Right renal cortex interstitium (tissue), 3 donors: ENCODE results near the gene ZNF655. TPM values are rescaled to one million over a fixed set of nuclear protein-coding genes. Genes with fewer than 3 reads are reported as not detected.
"Not testable (repeated sequence)": the region's sequence is repeated elsewhere in the genome, so short reads cannot be mapped to it uniquely, and the experiment has no call there.

Experiments
- DNase-seq, 3 donors: peaks; one replicate each; pipeline ENCODE4 v3.0.0-alpha.2; 2013; ENCODE audit warnings: low read depth in 3 of 3, low spot score in 2 of 3
- polyA plus RNA-seq, 3 donors: library from polyadenylated mRNA; unstranded; fragments of 120-200 nt; gene quantifications; one replicate each; pipeline ENCODE4 v1.2.1, GENCODE V29; 2013; ENCODE audit not compliant: insufficient read length in 3 of 3

The ZNF655 gene
- 10 to 100 TPM; 65.9 to 77.8 (median 74.7) TPM for polyA plus RNA-seq

GRCh38 chr7:99558306-99559174, at the start of gene ZNF655:
Gene ZNF655 (plus strand): TSS chr7:99558642. CDS start chr7:99560560, 1,918 bp downstream.
- peak; percentile 72 to 90 (median 89) for DNase-seq

- no peak for DNase-seq
Observed at GRCh38 chr7:99514050-99514449, 44.4 kb upstream of the ZNF655 start.

DNA sequence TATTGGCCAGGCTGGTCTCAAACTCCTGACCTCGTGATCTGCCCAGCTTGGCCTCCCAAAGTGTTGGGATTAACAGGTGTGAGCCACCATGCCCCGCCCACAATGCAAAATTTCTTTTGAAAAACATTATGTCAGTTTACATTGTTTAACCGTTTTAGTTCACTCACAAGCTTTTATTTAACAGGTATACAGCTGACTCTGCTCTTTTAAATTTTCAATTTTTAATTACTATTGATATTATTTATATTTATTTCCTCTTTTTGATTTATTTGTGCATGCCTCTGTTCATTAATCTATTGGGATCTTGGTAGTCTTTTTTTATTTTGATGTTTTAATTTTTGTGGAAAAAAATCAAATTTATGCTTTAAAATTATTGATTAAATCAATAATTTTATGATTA, 37.0 kb upstream of the ZNF655 start:
- no peak for DNase-seq

DNA sequence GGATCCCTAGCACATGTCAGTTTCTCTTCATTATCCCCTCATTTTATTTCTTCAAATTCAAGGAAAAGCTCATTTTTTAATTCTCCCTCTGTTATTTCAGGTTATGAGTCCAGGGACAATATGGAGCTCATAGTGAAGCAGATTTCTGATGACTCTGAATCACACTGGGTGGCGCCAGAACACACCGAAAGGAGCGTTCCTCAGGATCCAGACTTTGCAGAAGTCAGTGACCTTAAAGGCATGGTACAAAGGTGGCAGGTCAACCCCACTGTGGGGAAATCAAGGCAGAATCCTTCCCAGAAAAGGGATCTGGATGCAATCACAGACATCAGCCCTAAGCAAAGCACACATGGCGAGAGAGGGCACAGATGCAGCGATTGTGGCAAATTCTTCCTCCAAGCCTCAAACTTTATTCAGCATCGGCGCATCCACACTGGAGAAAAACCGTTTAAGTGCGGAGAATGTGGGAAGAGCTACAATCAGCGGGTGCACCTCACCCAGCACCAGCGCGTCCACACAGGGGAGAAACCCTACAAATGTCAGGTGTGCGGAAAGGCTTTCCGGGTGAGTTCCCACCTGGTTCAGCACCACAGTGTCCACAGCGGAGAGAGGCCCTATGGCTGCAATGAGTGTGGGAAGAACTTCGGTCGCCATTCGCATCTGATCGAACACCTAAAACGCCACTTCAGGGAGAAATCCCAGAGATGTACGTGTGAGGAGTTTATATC, 32.6 kb upstream of the ZNF655 start:
- DNase-seq, result no peak

- no peak for DNase-seq
Observed at GRCh38 chr7:99531354-99531765, 27.1 kb upstream of the ZNF655 start.

GRCh38 chr7:99535667-99536066, 22.8 kb upstream of the ZNF655 start:
- DNase-seq, result no peak

- DNase-seq, result no peak
Observed at GRCh38 chr7:99539213-99539811, 19.1 kb upstream of the ZNF655 start.

DNA sequence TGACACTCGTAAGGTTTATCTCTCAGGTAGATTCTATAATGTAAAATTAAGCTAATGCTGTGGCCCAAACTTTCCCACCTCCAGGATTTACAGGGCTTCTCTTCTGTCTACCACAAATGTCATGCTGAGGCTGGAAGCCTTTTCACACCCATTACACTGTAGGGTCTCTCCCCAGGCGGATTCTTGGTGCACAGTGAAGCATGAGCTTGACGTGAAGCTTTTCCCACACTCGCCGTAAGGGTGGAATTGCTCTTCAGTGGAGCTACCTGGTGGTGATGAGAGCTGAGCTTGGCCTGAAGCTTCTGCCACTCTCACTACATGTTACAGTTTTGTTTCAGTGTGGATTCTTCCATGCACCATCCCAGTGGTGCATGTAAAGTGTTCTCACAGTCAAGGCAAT, 17.9 kb upstream of the ZNF655 start:
- no peak for DNase-seq

DNA sequence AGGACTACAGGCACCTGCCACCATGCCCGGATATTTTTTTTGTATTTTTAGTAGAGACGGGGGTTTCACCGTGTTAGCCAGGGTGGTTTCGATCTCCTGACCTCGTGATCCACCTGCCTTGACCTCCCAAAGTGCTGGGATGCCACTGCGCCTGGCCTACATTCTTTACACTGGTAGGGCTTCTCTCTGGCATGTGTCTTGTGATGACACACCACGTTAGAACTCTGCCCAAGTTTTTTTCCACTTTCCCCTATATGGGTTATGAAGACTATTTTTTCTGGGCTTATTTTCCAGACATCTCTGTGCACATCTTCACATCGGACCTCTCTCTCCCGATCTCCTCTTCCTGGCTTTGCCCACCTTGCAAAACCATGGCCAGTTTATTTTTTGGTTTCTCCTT, 17.2 kb upstream of the ZNF655 start:
- no peak for DNase-seq

- DNase-seq, result no peak
Observed at GRCh38 chr7:99543081-99543671, 15.3 kb upstream of the ZNF655 start.

- DNase-seq, result no peak
Observed at GRCh38 chr7:99543916-99544315, 14.5 kb upstream of the ZNF655 start.

GRCh38 chr7:99545308-99545707, 13.1 kb upstream of the ZNF655 start:
- not testable (repeated sequence) for DNase-seq

DNA sequence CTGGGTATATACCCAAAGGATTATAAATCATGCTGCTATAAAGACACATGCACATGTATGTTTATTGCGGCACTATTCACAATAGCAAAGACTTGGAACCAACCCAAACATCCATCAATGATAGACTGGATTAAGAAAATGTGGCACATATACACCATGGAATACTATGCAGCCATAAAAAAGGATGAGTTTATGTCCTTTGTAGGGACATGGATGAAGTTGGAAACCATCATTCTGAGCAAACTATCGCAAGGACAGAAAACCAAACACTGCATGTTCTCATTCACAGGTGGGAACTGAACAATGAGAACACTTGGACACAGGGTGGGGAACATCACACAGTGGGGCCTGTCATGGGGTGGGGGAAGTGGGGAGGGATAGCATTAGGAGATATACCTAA, 8.9 kb upstream of the ZNF655 start:
- not testable (repeated sequence) for DNase-seq

DNA sequence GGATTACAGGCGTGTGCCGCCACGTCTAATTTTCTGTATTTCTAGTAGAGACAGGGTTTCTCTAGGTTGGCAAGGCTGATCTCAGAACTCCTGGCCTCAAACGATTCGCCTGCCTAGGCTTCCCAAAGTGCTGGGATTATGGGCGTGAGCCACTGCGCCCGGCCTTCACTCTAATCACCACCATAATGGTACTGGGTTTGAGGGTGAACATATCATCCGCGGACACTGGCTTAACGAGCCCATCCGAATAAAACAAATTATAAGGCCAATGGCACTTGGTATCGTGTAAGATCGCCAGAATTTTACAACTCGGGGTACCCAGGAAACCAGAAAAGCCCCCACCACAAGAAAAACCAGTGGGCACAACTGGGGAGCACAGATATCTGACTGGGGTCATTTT, 7.1 kb upstream of the ZNF655 start:
- DNase-seq, result no peak

GRCh38 chr7:99551767-99552463, 6.5 kb upstream of the ZNF655 start, which contains the start of gene FAM200A:
Gene FAM200A (minus strand): TSS chr7:99552114. CDS start chr7:99548407, 3,707 bp downstream.
- peak; percentile 84 to 93 (median 88) for DNase-seq

DNA sequence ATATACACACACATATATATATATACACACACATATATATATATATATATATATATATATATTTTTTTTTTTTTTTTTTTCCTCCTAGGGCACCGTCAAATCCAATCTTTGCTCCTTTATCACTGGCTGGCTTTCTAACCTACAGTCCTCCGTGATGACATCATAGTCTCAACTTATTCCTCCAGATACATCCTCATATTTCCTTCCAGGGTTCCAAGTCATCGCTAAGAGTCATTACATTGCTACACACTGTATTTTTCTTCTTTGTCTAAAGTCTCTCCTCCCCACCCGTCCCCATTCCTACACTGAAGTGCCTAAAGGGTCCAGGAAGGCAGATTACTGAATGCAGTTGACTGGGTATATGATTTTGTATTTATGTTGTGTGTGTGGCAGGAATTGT, 5.4 kb upstream of the ZNF655 start:
- DNase-seq, result no peak

GRCh38 chr7:99554939-99555338, 3.5 kb upstream of the ZNF655 start:
- no peak for DNase-seq

DNA sequence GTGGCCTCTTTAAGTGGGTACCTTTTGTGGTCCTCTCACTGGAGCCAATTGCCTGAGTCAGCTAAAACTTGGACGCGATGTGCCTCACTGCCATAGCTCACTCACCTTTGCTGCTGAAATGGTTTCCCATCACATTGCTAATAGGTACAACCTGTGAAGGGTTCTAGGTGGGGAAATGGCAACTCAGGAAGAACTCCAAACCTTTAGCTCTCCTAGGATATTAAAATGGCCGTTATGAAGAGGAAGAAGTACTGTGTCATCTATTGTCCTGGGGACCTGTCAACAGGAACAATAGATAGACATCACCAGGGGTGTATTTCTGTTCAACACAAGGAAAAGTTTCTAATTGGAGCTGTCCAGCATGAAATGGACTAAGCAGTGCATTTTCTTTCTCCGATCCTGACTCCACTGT, 1.2 kb upstream of the ZNF655 start:
- DNase-seq, result no peak

DNA sequence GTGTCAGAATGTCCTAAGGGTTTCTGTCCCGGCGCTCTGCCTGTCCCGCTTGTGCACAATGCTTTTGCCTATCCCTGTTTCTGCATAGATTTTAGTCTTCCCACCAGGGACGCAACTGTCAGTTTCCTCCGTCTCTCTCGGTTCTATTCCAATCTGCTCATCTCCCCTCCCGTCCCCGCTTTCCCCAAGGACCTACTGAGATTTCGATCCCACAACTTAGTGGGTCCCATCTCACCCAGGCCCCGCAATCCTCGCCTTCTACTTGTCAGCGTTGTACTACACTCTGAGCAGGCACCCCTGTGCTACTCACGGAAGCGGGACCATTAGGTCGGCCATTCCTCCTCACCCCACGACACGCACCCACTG, 519 bp upstream of the ZNF655 start:
- DNase-seq, result peak in 1 of 3 donors; percentile 18

GRCh38 chr7:99559175-99559915, 903 bp downstream of the ZNF655 start:
- no peak for DNase-seq
